SKM-1 treated with dmso at 0.1 percent for 144 hours (cell line): Measurements from ENCODE around the gene BAD.
"Not testable (repeated sequence)": the region's sequence is repeated elsewhere in the genome, so short reads cannot be mapped to it uniquely, and the experiment has no call there.

ENCODE experiments used
- DNase-seq: peaks from one replicate; lab custom pipeline; 2025; ENCODE audit not compliant: unreplicated experiment; lab: John Stamatoyannopoulos, UW

BAD gene

GRCh38 chr11:64246871-64247728, 37.4 kb downstream of the BAD start, which contains the start of gene PPP1R14B:
Gene PPP1R14B (minus strand): TSS chr11:64246943. CDS start chr11:64246673, 270 bp downstream.
- DNase-seq = peak; percentile 75

DNA sequence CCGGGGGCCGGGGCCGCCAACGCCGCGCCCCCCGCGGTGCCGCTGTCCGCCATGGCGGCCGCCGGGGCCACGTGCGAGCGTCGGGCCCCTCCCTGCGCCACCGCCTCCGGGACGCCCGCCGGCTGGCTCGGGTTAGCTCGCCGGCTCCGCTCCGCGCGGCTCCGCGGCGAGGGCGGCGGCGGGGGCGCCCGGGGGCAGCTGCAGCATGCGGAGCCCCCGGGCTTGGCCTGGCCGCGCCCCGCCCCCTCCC, 37.9 kb downstream of the BAD start:
- not testable (repeated sequence) for DNase-seq

- DNase-seq = no peak
These were observed 38.5 kb downstream of the BAD start for GRCh38 chr11:64245797-64246620.

DNA sequence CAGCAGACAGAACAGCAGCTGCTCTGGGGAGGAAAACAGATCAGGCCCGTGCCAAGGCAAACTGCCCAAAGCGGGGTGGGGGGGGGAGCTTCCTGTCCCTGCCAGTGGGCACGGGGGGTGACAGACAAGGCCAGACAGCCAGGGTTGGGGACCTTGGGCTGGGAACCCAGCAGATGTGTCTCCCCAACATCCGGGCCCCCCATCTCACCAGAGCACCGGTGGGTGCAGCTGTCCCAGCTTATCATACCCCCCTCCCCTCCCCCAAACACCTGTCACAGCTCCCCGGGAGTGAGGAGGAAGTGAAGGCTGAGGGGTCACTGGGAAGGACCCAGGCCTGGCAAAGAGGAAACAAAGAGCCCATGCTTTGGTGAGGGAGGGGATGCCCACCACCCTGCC, 39.1 kb downstream of the BAD start:
- DNase-seq = no peak

GRCh38 chr11:64244966-64245365, 39.5 kb downstream of the BAD start:
- no peak for DNase-seq

DNA sequence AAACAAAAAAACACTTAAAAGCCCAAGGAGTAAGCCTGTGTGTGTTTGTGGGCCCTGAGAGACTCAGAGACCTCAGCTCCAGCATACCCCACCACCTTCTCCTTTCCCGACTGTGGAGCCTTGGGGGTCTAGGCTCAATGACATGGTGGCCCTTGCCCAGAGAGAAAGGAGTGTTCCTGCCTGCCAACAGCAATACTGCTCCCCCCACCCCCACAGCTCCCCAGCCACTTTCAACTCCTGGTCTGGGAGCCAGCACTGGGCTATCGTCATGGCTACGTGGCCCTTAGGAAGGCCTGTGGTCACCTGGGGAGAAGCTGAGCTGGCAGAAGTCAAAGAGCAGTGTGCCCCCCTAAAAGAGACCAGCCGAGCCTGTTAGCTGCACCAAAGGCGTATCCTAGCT, 40.4 kb downstream of the BAD start:
- DNase-seq = no peak

DNA sequence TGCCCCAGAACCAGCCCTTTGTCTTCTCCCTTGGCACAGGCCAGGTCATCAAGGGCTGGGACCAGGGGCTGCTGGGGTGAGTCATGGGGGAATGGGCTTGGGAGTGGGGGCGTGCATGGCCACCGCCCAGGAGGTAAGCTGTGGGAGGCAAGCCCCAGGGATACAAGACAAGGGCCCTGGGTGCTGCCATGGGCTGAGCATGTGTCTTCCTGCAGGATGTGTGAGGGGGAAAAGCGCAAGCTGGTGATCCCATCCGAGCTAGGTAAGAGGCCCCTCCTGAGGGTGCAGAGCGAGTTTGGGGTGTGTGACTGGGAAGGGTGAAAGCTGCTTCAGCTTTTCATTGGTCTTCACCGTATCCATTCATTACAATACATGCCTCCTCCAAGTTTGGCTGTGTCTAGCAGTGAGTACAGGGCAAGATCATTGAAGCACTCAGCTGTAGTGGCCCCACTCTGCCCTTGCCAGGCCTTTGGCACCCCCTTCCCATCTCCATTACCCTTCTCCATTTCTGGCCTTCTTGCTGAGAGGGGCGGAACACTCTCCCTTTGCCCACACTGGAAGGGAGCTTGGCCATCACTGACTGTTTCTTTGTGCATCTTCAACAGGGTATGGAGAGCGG, 41.1 kb downstream of the BAD start:
- no peak for DNase-seq

- peak; percentile 96 for DNase-seq
These were observed 42.7 kb downstream of the BAD start for GRCh38 chr11:64241491-64242374.

DNA sequence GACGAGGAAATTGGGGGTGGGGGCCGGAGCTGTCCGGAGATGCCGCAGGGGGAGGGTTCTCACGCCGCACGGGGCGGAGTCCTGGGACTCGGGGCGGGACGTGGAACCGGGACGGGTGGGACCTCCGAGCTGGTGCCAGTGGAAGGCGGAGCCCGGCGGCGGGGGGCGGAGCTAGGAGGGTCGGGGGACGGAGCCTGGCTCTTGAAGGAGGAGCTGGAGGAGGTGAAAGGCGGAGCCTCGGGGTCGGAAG, 43.3 kb downstream of the BAD start:
- no peak for DNase-seq

DNA sequence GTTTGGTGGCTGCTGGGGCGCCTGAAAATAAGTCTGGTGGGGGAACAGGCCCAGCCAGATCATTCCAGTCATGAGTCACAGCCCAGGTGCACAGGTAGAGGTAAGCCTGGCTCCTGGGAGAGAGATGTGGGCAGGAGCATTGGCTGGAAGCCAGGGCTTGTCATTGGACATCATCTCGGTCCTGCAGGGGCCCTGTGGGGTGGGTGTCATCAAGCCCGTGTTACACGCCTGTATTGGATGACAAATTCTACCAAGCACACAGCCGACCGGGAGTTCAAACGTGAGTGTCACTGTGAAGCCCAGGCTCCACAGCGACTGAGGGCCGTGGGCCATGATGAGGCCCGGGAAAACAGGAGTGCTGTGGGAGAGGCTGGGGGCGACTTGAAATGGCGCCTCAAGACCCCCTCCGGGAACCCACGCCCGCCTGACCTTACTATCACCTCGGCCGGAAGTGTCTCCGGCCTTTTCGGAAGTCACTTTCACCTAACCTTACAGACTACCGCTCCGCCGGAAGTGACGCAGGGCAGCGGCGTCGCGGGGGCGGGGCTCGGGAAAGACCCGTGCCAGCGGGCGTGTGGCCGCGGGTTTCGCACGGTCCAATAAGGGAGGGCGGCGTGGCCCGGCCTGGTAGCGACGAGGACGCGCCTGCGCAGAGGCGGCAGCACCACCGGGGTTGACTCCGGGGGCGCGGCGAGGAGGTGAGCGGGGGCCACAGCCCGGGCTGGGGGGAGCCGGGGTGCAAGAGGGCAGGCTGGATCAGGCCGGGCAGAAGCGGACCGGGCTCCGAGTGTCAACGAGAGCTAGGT, 43.8 kb downstream of the BAD start, which contains the start of gene FKBP2:
Gene FKBP2, plus strand, starts transcription at position 661 of the 806 bp plus-strand sequence. CDS start 1,293 bp downstream, outside the sequence.
- DNase-seq = peak; percentile 88

- peak; percentile 95 for DNase-seq
These were observed 44.6 kb downstream of the BAD start for GRCh38 chr11:64239662-64240434.

DNA sequence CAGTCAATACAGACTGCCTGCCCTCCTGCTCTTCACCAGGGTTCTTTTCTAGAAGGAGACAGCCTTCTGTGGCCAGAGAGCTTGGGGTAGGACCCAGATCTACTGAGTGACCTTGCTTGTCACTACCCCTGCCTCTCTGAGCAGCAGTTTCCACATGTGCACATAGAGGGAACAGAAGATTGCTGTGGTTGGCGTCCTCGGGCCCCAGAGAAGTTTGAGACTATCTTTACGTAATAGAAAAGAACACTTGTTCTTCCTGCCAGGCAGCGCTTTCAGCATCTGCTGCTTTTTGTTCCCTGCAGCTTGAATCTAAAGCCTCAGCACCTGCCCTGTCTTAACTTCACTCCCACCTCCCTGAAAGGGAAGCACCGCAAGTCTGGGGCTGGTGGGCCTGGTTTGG, 45.5 kb downstream of the BAD start:
- peak; percentile 79 for DNase-seq

- no peak for DNase-seq
These were observed 46.4 kb downstream of the BAD start for GRCh38 chr11:64238076-64238475.

- no peak for DNase-seq
These were observed 46.9 kb downstream of the BAD start for GRCh38 chr11:64237484-64237951.

- no peak for DNase-seq
These were observed 48.9 kb downstream of the BAD start for GRCh38 chr11:64235437-64236161.

- no peak for DNase-seq
These were observed 49.7 kb downstream of the BAD start for GRCh38 chr11:64234647-64235379.

- no peak for DNase-seq
These were observed 50.4 kb downstream of the BAD start, which contains the start of gene VEGFB for GRCh38 chr11:64233913-64234586. Gene VEGFB (plus strand): TSS chr11:64234584. CDS start chr11:64234834, 250 bp downstream.
